Measurements from ENCODE around the gene LFNG. TPM values are rescaled to one million over a fixed set of nuclear protein-coding genes. Genes with fewer than 3 reads are reported as not detected.

The LFNG gene
- total and polyA plus RNA-seq, 9 of the 15 experiments (the other 6 are each of a cell fraction or from before 2014, with no cell fraction given) = 0.03 to 0.89 (median 0.25) TPM; not detected in 1

DNA sequence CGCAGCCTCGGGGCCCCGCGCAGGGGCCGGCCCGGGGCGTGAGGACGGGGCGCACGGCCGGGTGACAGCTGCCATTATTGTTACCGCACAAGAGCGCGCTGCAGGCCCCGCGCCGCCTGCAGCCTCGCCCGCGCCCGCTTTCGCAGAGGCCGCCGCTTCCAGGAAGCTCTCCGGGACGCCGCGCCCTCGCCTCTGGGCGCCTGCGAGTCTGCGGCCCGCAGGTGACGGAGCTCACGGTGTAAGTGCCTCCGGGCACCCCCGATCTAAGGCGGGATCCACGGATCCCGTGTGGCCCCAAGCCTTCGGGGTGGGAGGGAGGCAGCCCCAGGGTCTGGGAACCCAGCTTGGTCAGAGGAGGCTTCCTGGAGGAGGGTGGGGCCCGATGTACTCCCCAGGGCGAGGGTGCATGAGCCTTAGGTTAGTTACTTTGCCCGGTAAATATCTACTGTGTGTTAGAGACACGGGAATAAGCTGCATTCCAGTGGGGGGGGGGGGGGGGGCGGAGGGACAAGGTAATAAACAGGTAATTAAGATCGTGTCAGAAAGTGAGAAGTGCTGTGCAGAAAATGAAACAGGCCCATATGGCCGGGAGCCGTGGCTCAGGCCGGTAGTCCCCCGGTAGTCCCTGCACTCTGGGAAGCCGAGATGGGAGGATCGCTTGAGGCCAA lies 39.8 kb downstream of the LFNG start (continued):
- TF ChIP-seq HDAC1 (IDR thresholded peaks at IDR 0.05) = peak in 1 of 2 experiments; percentile 28; a peak in 1 of 4 replicates
- TF ChIP-seq MCM5 (IDR thresholded peaks at IDR 0.05; ENCODE audit: low read depth) = no peak
- no peak for TF ChIP-seq ZNF77 (CRISPR knock-in tag; IDR thresholded peaks at IDR 0.05)
- no peak for TF ChIP-seq NFIX (CRISPR knock-in tag; IDR thresholded peaks at IDR 0.05; ENCODE audit: low read depth)
- TF ChIP-seq, protein P1, sequence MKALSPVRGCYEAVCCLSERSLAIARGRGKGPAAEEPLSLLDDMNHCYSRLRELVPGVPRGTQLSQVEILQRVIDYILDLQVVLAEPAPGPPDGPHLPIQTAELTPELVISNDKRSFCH (CRISPR knock-in tag; IDR thresholded peaks at IDR 0.05) = no peak
- TF ChIP-seq, protein P1 (tag; IDR thresholded peaks at IDR 0.05) = no peak; the same call in 1 of the 2 replicates
- TF ChIP-seq ZNF551 (CRISPR knock-in tag; IDR thresholded peaks at IDR 0.05) = no peak
- no peak for TF ChIP-seq NFATC3 (IDR thresholded peaks at IDR 0.05)
- no peak for TF ChIP-seq FOXJ2 (tag; IDR thresholded peaks at IDR 0.05)
- TF ChIP-seq, protein P2, sequence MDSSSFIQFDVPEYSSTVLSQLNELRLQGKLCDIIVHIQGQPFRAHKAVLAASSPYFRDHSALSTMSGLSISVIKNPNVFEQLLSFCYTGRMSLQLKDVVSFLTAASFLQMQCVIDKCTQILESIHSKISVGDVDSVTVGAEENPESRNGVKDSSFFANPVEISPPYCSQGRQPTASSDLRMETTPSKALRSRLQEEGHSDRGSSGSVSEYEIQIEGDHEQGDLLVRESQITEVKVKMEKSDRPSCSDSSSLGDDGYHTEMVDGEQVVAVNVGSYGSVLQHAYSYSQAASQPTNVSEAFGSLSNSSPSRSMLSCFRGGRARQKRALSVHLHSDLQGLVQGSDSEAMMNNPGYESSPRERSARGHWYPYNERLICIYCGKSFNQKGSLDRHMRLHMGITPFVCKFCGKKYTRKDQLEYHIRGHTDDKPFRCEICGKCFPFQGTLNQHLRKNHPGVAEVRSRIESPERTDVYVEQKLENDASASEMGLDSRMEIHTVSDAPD (CRISPR knock-in tag; IDR thresholded peaks at IDR 0.05) = no peak
- TF ChIP-seq, protein P3, sequence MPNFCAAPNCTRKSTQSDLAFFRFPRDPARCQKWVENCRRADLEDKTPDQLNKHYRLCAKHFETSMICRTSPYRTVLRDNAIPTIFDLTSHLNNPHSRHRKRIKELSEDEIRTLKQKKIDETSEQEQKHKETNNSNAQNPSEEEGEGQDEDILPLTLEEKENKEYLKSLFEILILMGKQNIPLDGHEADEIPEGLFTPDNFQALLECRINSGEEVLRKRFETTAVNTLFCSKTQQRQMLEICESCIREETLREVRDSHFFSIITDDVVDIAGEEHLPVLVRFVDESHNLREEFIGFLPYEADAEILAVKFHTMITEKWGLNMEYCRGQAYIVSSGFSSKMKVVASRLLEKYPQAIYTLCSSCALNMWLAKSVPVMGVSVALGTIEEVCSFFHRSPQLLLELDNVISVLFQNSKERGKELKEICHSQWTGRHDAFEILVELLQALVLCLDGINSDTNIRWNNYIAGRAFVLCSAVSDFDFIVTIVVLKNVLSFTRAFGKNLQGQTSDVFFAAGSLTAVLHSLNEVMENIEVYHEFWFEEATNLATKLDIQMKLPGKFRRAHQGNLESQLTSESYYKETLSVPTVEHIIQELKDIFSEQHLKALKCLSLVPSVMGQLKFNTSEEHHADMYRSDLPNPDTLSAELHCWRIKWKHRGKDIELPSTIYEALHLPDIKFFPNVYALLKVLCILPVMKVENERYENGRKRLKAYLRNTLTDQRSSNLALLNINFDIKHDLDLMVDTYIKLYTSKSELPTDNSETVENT (CRISPR knock-in tag; IDR thresholded peaks at IDR 0.05) = peak; percentile 45; the same call in 1 of the 2 replicates
- TF ChIP-seq MTF1 (CRISPR knock-in tag; IDR thresholded peaks at IDR 0.05; ENCODE audit: borderline replicate concordance) = no peak
- TF ChIP-seq, protein P4, sequence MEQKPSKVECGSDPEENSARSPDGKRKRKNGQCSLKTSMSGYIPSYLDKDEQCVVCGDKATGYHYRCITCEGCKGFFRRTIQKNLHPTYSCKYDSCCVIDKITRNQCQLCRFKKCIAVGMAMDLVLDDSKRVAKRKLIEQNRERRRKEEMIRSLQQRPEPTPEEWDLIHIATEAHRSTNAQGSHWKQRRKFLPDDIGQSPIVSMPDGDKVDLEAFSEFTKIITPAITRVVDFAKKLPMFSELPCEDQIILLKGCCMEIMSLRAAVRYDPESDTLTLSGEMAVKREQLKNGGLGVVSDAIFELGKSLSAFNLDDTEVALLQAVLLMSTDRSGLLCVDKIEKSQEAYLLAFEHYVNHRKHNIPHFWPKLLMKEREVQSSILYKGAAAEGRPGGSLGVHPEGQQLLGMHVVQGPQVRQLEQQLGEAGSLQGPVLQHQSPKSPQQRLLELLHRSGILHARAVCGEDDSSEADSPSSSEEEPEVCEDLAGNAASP (IDR thresholded peaks at IDR 0.05) = no peak
- TF ChIP-seq CTBP1 (IDR thresholded peaks at IDR 0.05; ENCODE audit: borderline replicate concordance) = peak; percentile 43
- TF ChIP-seq PYGO2 (tag; IDR thresholded peaks at IDR 0.05) = no peak
- no peak for TF ChIP-seq BMI1 (IDR thresholded peaks at IDR 0.05; ENCODE audit: low read length)
- TF ChIP-seq IRF2 (CRISPR knock-in tag; IDR thresholded peaks at IDR 0.05) = no peak
- no peak for TF ChIP-seq ZNF785 (CRISPR knock-in tag; IDR thresholded peaks at IDR 0.05)
- peak in 1 of 2 experiments; percentile 41; a peak in 1 of 4 replicates for TF ChIP-seq TEAD1 (CRISPR knock-in tag; IDR thresholded peaks at IDR 0.05)
- TF ChIP-seq, protein P5, sequence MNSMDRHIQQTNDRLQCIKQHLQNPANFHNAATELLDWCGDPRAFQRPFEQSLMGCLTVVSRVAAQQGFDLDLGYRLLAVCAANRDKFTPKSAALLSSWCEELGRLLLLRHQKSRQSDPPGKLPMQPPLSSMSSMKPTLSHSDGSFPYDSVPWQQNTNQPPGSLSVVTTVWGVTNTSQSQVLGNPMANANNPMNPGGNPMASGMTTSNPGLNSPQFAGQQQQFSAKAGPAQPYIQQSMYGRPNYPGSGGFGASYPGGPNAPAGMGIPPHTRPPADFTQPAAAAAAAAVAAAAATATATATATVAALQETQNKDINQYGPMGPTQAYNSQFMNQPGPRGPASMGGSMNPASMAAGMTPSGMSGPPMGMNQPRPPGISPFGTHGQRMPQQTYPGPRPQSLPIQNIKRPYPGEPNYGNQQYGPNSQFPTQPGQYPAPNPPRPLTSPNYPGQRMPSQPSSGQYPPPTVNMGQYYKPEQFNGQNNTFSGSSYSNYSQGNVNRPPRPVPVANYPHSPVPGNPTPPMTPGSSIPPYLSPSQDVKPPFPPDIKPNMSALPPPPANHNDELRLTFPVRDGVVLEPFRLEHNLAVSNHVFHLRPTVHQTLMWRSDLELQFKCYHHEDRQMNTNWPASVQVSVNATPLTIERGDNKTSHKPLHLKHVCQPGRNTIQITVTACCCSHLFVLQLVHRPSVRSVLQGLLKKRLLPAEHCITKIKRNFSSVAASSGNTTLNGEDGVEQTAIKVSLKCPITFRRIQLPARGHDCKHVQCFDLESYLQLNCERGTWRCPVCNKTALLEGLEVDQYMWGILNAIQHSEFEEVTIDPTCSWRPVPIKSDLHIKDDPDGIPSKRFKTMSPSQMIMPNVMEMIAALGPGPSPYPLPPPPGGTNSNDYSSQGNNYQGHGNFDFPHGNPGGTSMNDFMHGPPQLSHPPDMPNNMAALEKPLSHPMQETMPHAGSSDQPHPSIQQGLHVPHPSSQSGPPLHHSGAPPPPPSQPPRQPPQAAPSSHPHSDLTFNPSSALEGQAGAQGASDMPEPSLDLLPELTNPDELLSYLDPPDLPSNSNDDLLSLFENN (IDR thresholded peaks at IDR 0.05; ENCODE audit: low read depth in 2 of 2, low read length in 2 of 2) = no peak
